ENCODE measurements around the gene CIB2. TPM values are rescaled to one million over a fixed set of nuclear protein-coding genes. Genes with fewer than 3 reads are reported as not detected.

Gene CIB2
- total RNA-seq, 2 experiments from 2014 or later, result 2.0 to 2.2 TPM

- intact Hi-C loops (cut with micrococcal nuclease), result loop anchor here (1.0 kb wide), 2 partner anchors 17 to 19 kb away; partner anchors contain the start of gene CIB2
- peak overlapping the region; percentile 83 for H3K4me3 Mint-ChIP-seq
- H3K27me3 Mint-ChIP-seq, result no peaks in the 10 kb centered on the region
- ChIA-PET CTCF (interaction anchor here (1.0 to 3.7 kb wide), 7 partner anchors 9 to 602 kb away, joined by 3 to 22 read pairs (median 5); partner anchors contain the start of gene CIB2), POLR2A (interaction anchor here (0.6 to 1.8 kb wide), 5 partner anchors 10 to 45 kb away, joined by 3 to 6 read pairs (median 4); no protein-coding TSS in a partner anchor)
- H3K4me1 Mint-ChIP-seq (ENCODE audit: low read depth), result peaks cover 40% of the 10 kb centered on the region
- peak overlapping the region; percentile 86 for H3K27ac Mint-ChIP-seq
- H3K36me3 Mint-ChIP-seq, result peaks cover 5% of the 10 kb centered on the region
- no peaks in the 10 kb centered on the region for H3K9me3 Mint-ChIP-seq
- peak; percentile 12 for DNase-seq
Observed at GRCh38 chr15:78148392-78149067, 17.3 kb upstream of the CIB2 start.

- H3K36me3 Mint-ChIP-seq, result peaks cover 3% of the 10 kb centered on the region
- ChIA-PET POLR2A (no interaction called here), CTCF (interaction anchor here (1.2 to 3.7 kb wide), 3 partner anchors 8 to 35 kb away, joined by 5 to 22 read pairs (median 5); partner anchors contain the start of gene CIB2)
- no peak overlapping the region for H3K27ac Mint-ChIP-seq
- no peaks in the 10 kb centered on the region for H3K9me3 Mint-ChIP-seq
- no peaks in the 10 kb centered on the region for H3K27me3 Mint-ChIP-seq
- no peak for DNase-seq
- intact Hi-C loops (cut with micrococcal nuclease), result no loop called here
- H3K4me1 Mint-ChIP-seq (ENCODE audit: low read depth), result peaks cover 30% of the 10 kb centered on the region
- H3K4me3 Mint-ChIP-seq, result peak overlapping the region; percentile 83
Observed at GRCh38 chr15:78147566-78147965, 16.3 kb upstream of the CIB2 start.

GRCh38 chr15:78146425-78147154 is 15.3 kb upstream of the CIB2 start:
- H3K27ac Mint-ChIP-seq, result no peak overlapping the region
- intact Hi-C loops (cut with micrococcal nuclease), result no loop called here
- peaks cover 2% of the 10 kb centered on the region for H3K36me3 Mint-ChIP-seq
- H3K27me3 Mint-ChIP-seq, result no peaks in the 10 kb centered on the region
- CTCF ChIA-PET, result no interaction called here
- H3K4me1 Mint-ChIP-seq (ENCODE audit: low read depth), result peaks cover 27% of the 10 kb centered on the region
- POLR2A ChIA-PET, result no interaction called here
- no peaks in the 10 kb centered on the region for H3K9me3 Mint-ChIP-seq
- no peak overlapping the region for H3K4me3 Mint-ChIP-seq
- DNase-seq, result no peak

- no peaks in the 10 kb centered on the region for H3K27me3 Mint-ChIP-seq
- intact Hi-C loops (cut with micrococcal nuclease), result no loop called here
- no peak for DNase-seq
- H3K36me3 Mint-ChIP-seq, result no peaks in the 10 kb centered on the region
- H3K4me1 Mint-ChIP-seq (ENCODE audit: low read depth), result peaks cover 2% of the 10 kb centered on the region
- CTCF ChIA-PET, result no interaction called here
- H3K4me3 Mint-ChIP-seq, result no peak overlapping the region
- no peaks in the 10 kb centered on the region for H3K9me3 Mint-ChIP-seq
- H3K27ac Mint-ChIP-seq, result no peak overlapping the region
- POLR2A ChIA-PET, result no interaction called here
Observed at GRCh38 chr15:78142332-78142731, 11.1 kb upstream of the CIB2 start.

- no peaks in the 10 kb centered on the region for H3K27me3 Mint-ChIP-seq
- ChIA-PET CTCF (interaction anchor here (0.9 to 1.5 kb wide), 3 partner anchors 10 to 55 kb away, joined by 3 to 10 read pairs (median 5); no protein-coding TSS in a partner anchor), POLR2A (no interaction called here)
- no peak overlapping the region for H3K4me3 Mint-ChIP-seq
- no peaks in the 10 kb centered on the region for H3K4me1 Mint-ChIP-seq (ENCODE audit: low read depth)
- H3K36me3 Mint-ChIP-seq, result no peaks in the 10 kb centered on the region
- intact Hi-C loops (cut with micrococcal nuclease), result no loop called here
- no peaks in the 10 kb centered on the region for H3K9me3 Mint-ChIP-seq
- DNase-seq, result no peak
- no peak overlapping the region for H3K27ac Mint-ChIP-seq
Observed at GRCh38 chr15:78140292-78140691, 9.0 kb upstream of the CIB2 start.

- CTCF ChIA-PET, result interaction anchor here (0.9 to 1.5 kb wide), 4 partner anchors 9 to 56 kb away, joined by 3 to 10 read pairs (median 5); partner anchors contain the start of gene IDH3A
- Mint-ChIP-seq H3K9me3 (no peaks in the 10 kb centered on the region), H3K27me3 (no peaks in the 10 kb centered on the region), H3K4me1 (ENCODE audit: low read depth) (no peaks in the 10 kb centered on the region), H3K27ac (no peak overlapping the region), H3K4me3 (no peak overlapping the region), H3K36me3 (no peaks in the 10 kb centered on the region)
- POLR2A ChIA-PET, result interaction anchor here (1.2 kb wide), 1 partner anchor 10 kb away, joined by 6 read pairs; the partner anchor contains the start of gene IDH3A
- no peak for DNase-seq
- intact Hi-C loops (cut with micrococcal nuclease), result no loop called here
Observed at GRCh38 chr15:78139578-78139977, 8.3 kb upstream of the CIB2 start.

GRCh38 chr15:78133801-78134200 is 2.6 kb upstream of the CIB2 start:
- Mint-ChIP-seq H3K36me3 (no peaks in the 10 kb centered on the region), H3K27me3 (no peaks in the 10 kb centered on the region), H3K4me1 (ENCODE audit: low read depth) (peaks cover 19% of the 10 kb centered on the region), H3K9me3 (no peaks in the 10 kb centered on the region), H3K4me3 (no peak overlapping the region), H3K27ac (no peak overlapping the region)
- no peak for DNase-seq
- ChIA-PET POLR2A (no interaction called here), CTCF (interaction anchor here (1.3 to 4.3 kb wide), 3 partner anchors 62 to 107 kb away, joined by 4 to 61 read pairs (median 12); no protein-coding TSS in a partner anchor)
- intact Hi-C loops (cut with micrococcal nuclease), result no loop called here

GRCh38 chr15:78130466-78131294 is 565 bp downstream of the CIB2 start:
- Mint-ChIP-seq H3K9me3 (no peaks in the 10 kb centered on the region), H3K27ac (peak overlapping the region; percentile 8), H3K4me1 (ENCODE audit: low read depth) (peaks cover 21% of the 10 kb centered on the region), H3K36me3 (no peaks in the 10 kb centered on the region), H3K4me3 (peak overlapping the region; percentile 67), H3K27me3 (no peaks in the 10 kb centered on the region)
- ChIA-PET CTCF (interaction anchor here (0.7 to 4.3 kb wide), 25 partner anchors 9 to 227 kb away, joined by 3 to 61 read pairs (median 4); partner anchors contain the start of genes DNAJA4 and IDH3A), POLR2A (interaction anchor here (1.1 kb wide), 1 partner anchor 65 kb away, joined by 4 read pairs; no protein-coding TSS in a partner anchor)
- no peak for DNase-seq
- intact Hi-C loops (cut with micrococcal nuclease), result loop anchor here (1.0 kb wide), 3 partner anchors 19 to 111 kb away; partner anchors contain the start of gene IDH3A

- Mint-ChIP-seq H3K4me3 (peak overlapping the region; percentile 67), H3K36me3 (no peaks in the 10 kb centered on the region), H3K9me3 (no peaks in the 10 kb centered on the region), H3K27ac (no peak overlapping the region), H3K4me1 (ENCODE audit: low read depth) (peaks cover 21% of the 10 kb centered on the region), H3K27me3 (no peaks in the 10 kb centered on the region)
- intact Hi-C loops (cut with micrococcal nuclease), result no loop called here
- DNase-seq, result no peak
- POLR2A ChIA-PET, result no interaction called here
- CTCF ChIA-PET, result interaction anchor here (0.7 to 4.3 kb wide), 10 partner anchors 10 to 137 kb away, joined by 3 to 61 read pairs (median 6); no protein-coding TSS in a partner anchor
Observed at GRCh38 chr15:78129751-78130287, 1.4 kb downstream of the CIB2 start.

- no peak overlapping the region for H3K4me3 Mint-ChIP-seq
- no peak overlapping the region for H3K27ac Mint-ChIP-seq
- H3K27me3 Mint-ChIP-seq, result no peaks in the 10 kb centered on the region
- peaks cover 21% of the 10 kb centered on the region for H3K4me1 Mint-ChIP-seq (ENCODE audit: low read depth)
- no peaks in the 10 kb centered on the region for H3K9me3 Mint-ChIP-seq
- ChIA-PET CTCF (interaction anchor here (0.7 to 3.4 kb wide), 4 partner anchors 21 to 171 kb away, joined by 3 to 52 read pairs (median 4); no protein-coding TSS in a partner anchor), POLR2A (interaction anchor here (0.5 kb wide), 1 partner anchor 20 kb away, joined by 3 read pairs; the partner anchor contains the start of gene IDH3A)
- intact Hi-C loops (cut with micrococcal nuclease), result no loop called here
- DNase-seq, result no peak
- no peaks in the 10 kb centered on the region for H3K36me3 Mint-ChIP-seq
Observed at GRCh38 chr15:78129077-78129750, 2.0 kb downstream of the CIB2 start.

- no peak for DNase-seq
- CTCF ChIA-PET, result interaction anchor here (0.6 to 2.3 kb wide), 4 partner anchors 50 to 169 kb away, joined by 3 to 10 read pairs (median 4); no protein-coding TSS in a partner anchor
- Mint-ChIP-seq H3K36me3 (no peaks in the 10 kb centered on the region), H3K27me3 (no peaks in the 10 kb centered on the region), H3K4me3 (no peak overlapping the region), H3K9me3 (no peaks in the 10 kb centered on the region), H3K4me1 (ENCODE audit: low read depth) (peaks cover 15% of the 10 kb centered on the region), H3K27ac (peak overlapping the region; percentile 32)
- intact Hi-C loops (cut with micrococcal nuclease), result no loop called here
- POLR2A ChIA-PET, result no interaction called here
Observed at GRCh38 chr15:78127882-78128281, 3.4 kb downstream of the CIB2 start.
